HG02588 (cell line): ENCODE results near the gene TRDN.
"Not testable (repeated sequence)": the region's sequence is repeated elsewhere in the genome, so short reads cannot be mapped to it uniquely, and the experiment has no call there.

ENCODE experiments used
- ATAC-seq: cut with Tn5 transposase; IDR thresholded peaks from one replicate; pipeline ENCODE4 v1.9.1; 2021; ENCODE audit warnings: mild to moderate bottlenecking, moderate library complexity; ENCODE audit not compliant: unreplicated experiment

The TRDN gene

GRCh38 chr6:123515715-123516114, 121.0 kb downstream of the TRDN start:
- ATAC-seq, result no peak

- ATAC-seq, result no peak
These were observed 127.6 kb downstream of the TRDN start for GRCh38 chr6:123509112-123509511.

- no peak for ATAC-seq
These were observed 128.5 kb downstream of the TRDN start for GRCh38 chr6:123508290-123508689.

- no peak for ATAC-seq
These were observed 129.2 kb downstream of the TRDN start for GRCh38 chr6:123507582-123507981.

- ATAC-seq, result no peak
These were observed 133.1 kb downstream of the TRDN start for GRCh38 chr6:123503619-123504018.

GRCh38 chr6:123497025-123497424, 139.7 kb downstream of the TRDN start:
- no peak for ATAC-seq

GRCh38 chr6:123489589-123489988, 147.2 kb downstream of the TRDN start:
- no peak for ATAC-seq

GRCh38 chr6:123480986-123481385, 155.8 kb downstream of the TRDN start:
- ATAC-seq, result no peak

- not testable (repeated sequence) for ATAC-seq
These were observed 164.6 kb downstream of the TRDN start for GRCh38 chr6:123472025-123472702.

- ATAC-seq, result no peak
These were observed 169.4 kb downstream of the TRDN start for GRCh38 chr6:123467392-123467791.

- ATAC-seq, result no peak
These were observed 174.6 kb downstream of the TRDN start for GRCh38 chr6:123462152-123462551.

GRCh38 chr6:123458218-123458617, 178.5 kb downstream of the TRDN start:
- ATAC-seq, result no peak

- ATAC-seq, result no peak
These were observed 179.9 kb downstream of the TRDN start for GRCh38 chr6:123456836-123457235.

- ATAC-seq, result no peak
These were observed 182.3 kb downstream of the TRDN start for GRCh38 chr6:123454448-123454847.

- ATAC-seq, result not testable (repeated sequence)
These were observed 183.7 kb downstream of the TRDN start for GRCh38 chr6:123453071-123453470.

- no peak for ATAC-seq
These were observed 188.4 kb downstream of the TRDN start for GRCh38 chr6:123448306-123448884.

GRCh38 chr6:123447315-123447937, 189.3 kb downstream of the TRDN start:
- no peak for ATAC-seq

GRCh38 chr6:123439371-123439770, 197.4 kb downstream of the TRDN start:
- ATAC-seq, result no peak

GRCh38 chr6:123434186-123434585, 202.6 kb downstream of the TRDN start:
- ATAC-seq, result no peak

GRCh38 chr6:123430970-123431369, 205.8 kb downstream of the TRDN start:
- ATAC-seq, result no peak

- ATAC-seq, result no peak
These were observed 209.7 kb downstream of the TRDN start for GRCh38 chr6:123427008-123427407.

- ATAC-seq, result no peak
These were observed 213.6 kb downstream of the TRDN start for GRCh38 chr6:123423130-123423529.
